Left lung (tissue), 10 donors: ENCODE data around the gene PSPC1. TPM values are rescaled to one million over a fixed set of nuclear protein-coding genes. Genes with fewer than 3 reads are reported as not detected.

Source experiments
- ATAC-seq: fragments of 200-7000 bp; cut with Tn5 transposase; one replicate; pipeline ENCODE4 v1.9.1; 2020; ENCODE audit warnings: moderate library complexity
- DNase-seq, 4 donors: peaks; one replicate each; pipeline ENCODE4 v3.0.0-alpha.2; 2013 to 2020
- H3K27ac ChIP-seq, 2 donors: fragments of 200-600 bp; sonication (generic) in 1 of 2; one replicate each; pipeline versions ENCODE4 v1.5.0 to v1.8.0; 2020 to 2021
- H3K27me3 ChIP-seq, 2 donors: fragments of 200-600 bp; sonication (generic) in 1 of 2; one replicate each; pipeline versions ENCODE4 v1.5.0 to v1.8.0; 2020 to 2021
- H3K36me3 ChIP-seq, 2 donors: fragments of 200-600 bp; sonication (generic) in 1 of 2; one replicate each; pipeline versions ENCODE4 v1.5.0 to v1.8.0; 2020 to 2021
- H3K4me1 ChIP-seq, 2 donors: fragments of 200-600 bp; one replicate each; pipeline ENCODE4 v1.8.0; 2021
- H3K4me3 ChIP-seq, 2 donors: fragments of 200-600 bp; sonication (generic) in 1 of 2; one replicate each; pipeline versions ENCODE4 v1.5.0 to v1.8.0; 2020 to 2021; ENCODE audit warnings: mild to moderate bottlenecking in 1 of 2
- H3K9me3 ChIP-seq, 2 donors: fragments of 200-600 bp; sonication (generic) in 1 of 2; one replicate each; pipeline versions ENCODE4 v1.5.0 to v1.8.0; 2020 to 2021
- intact Hi-C, 2 donors: fragments of 100-400 bp; cut with DNase I; formaldehyde crosslinking; loops; one replicate each; pipeline versions ENCODE4 v1.11.2 to v1.14.2; 2022
- polyA plus RNA-seq, 6 donors: library from polyadenylated mRNA; unstranded; fragments of 120-200 nt; gene quantifications; one replicate each; pipeline ENCODE4 v1.2.1, GENCODE V29; 2013; ENCODE audit not compliant: insufficient read length in 6 of 6
- total RNA-seq, 2 donors: library from RNA; stranded (reverse); fragmentation: NEBNext Ultra II Directional; extraction: Animal tissue kit (Norgen Biotek cat#: 25700); gene quantifications; one replicate each; pipeline ENCODE4 v1.2.1, GENCODE V29; 2021
- TF ChIP-seq, protein P1 (sequence below), 2 donors: fragments of 200-600 bp; sonication (generic) in 1 of 2; IDR thresholded peaks; one replicate each; pipeline versions ENCODE4 v1.5.0 to v1.8.0; 2021; ENCODE audit warnings: antibody characterized with exemption in 2 of 2
- donor health status: DM: no; HTN: yes; CAD: no.
- donor health status: DM: no; HTN: no; CAD: no.

The PSPC1 gene
- total and polyA plus RNA-seq, 8 donors = 34.8 to 86.2 (median 76.1) TPM

DNA sequence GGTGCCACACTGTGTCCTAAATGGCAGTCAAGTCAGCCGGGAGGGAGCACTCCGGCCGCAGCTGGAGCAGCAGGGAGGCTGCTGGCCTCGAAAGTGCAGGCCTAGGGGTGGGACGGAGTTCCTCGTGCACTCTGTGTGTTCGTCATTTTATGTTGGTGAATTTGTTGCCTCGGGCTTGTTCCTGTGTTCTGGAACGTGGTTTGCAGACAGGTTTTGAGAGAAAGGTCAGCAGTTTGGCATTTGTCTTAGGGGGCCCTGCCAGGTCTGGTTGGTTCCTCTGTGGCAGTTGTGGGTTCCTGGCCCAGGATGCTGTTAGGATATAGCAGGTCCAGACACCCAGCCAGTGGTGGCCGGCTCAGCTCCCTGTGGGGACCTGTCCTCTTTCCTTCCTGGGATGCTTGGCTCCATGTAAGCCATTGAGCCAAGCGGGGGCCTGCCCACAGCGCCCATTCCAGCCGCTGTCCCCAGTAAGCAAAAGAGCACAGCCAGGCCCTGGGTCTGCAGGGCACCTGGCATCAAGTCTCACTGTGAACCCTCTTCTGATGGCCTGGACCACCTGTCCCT, 119.2 kb downstream of the PSPC1 start:
- Histone ChIP-seq H3K36me3 (peaks cover 0 to 100% of the 10 kb centered on the region in 2 donors), H3K9me3 (no peaks in the 10 kb centered on the region), H3K4me1 (no peaks in the 10 kb centered on the region), H3K27me3 (no peaks in the 10 kb centered on the region), H3K27ac (no peak overlapping the region), H3K4me3 (no peak overlapping the region)
- ATAC-seq (no peak), DNase-seq (no peak)
- TF ChIP-seq, protein P1, sequence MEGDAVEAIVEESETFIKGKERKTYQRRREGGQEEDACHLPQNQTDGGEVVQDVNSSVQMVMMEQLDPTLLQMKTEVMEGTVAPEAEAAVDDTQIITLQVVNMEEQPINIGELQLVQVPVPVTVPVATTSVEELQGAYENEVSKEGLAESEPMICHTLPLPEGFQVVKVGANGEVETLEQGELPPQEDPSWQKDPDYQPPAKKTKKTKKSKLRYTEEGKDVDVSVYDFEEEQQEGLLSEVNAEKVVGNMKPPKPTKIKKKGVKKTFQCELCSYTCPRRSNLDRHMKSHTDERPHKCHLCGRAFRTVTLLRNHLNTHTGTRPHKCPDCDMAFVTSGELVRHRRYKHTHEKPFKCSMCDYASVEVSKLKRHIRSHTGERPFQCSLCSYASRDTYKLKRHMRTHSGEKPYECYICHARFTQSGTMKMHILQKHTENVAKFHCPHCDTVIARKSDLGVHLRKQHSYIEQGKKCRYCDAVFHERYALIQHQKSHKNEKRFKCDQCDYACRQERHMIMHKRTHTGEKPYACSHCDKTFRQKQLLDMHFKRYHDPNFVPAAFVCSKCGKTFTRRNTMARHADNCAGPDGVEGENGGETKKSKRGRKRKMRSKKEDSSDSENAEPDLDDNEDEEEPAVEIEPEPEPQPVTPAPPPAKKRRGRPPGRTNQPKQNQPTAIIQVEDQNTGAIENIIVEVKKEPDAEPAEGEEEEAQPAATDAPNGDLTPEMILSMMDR (IDR thresholded peaks at IDR 0.05) = no peak
- intact Hi-C loops = no loop called here

DNA sequence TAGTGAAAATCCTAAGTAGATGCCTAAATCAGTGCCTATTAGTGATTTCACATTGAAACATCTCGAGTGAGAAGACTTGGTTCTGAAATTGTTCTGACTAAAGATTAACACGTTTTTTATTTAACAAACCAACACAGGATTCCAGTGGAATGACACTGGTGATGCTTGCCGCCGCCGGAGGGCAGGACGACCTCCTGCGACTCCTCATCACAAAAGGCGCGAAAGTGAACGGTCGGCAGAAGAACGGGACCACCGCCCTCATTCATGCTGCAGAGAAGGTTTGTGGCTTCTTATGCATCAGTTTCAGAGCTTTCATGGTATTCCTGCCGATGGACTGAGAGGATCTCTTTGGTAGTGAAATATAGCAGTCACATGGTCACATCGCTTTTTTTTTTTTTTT, 121.2 kb downstream of the PSPC1 start:
- Histone ChIP-seq H3K36me3 (peaks cover 0 to 90% of the 10 kb centered on the region in 2 donors), H3K27me3 (no peaks in the 10 kb centered on the region), H3K9me3 (no peaks in the 10 kb centered on the region), H3K27ac (no peak overlapping the region), H3K4me1 (no peaks in the 10 kb centered on the region), H3K4me3 (no peak overlapping the region)
- ATAC-seq (no peak), DNase-seq (no peak)
- TF ChIP-seq, protein P1 (IDR thresholded peaks at IDR 0.05) = no peak
- intact Hi-C loops = no loop called here

DNA sequence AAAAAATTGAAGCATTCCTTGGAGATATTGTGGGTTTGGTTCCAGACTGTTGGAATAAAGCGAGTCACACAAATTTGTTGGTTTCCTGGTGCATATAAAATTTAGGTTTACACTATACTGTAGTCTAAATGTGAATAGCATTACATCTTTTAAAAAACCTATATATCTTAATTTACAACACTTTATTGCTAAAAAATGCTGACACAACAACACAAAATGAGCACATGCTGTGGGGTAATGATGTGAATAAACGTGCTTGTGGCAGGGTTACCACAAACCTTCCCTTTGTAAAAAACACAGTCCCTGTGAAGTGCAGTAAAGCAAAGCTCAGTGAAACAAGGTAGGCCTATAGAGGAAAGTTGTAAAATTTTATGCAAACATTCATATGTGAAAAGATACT, 121.6 kb downstream of the PSPC1 start:
- DNase-seq (no peak), ATAC-seq (no peak)
- TF ChIP-seq, protein P1 (IDR thresholded peaks at IDR 0.05) = no peak
- no peak overlapping the region for H3K27ac ChIP-seq
- intact Hi-C loops = no loop called here
- no peaks in the 10 kb centered on the region for H3K4me1 ChIP-seq
- no peak overlapping the region for H3K4me3 ChIP-seq
- no peaks in the 10 kb centered on the region for H3K9me3 ChIP-seq
- peaks cover 0 to 85% of the 10 kb centered on the region in 2 donors for H3K36me3 ChIP-seq
- no peaks in the 10 kb centered on the region for H3K27me3 ChIP-seq

DNA sequence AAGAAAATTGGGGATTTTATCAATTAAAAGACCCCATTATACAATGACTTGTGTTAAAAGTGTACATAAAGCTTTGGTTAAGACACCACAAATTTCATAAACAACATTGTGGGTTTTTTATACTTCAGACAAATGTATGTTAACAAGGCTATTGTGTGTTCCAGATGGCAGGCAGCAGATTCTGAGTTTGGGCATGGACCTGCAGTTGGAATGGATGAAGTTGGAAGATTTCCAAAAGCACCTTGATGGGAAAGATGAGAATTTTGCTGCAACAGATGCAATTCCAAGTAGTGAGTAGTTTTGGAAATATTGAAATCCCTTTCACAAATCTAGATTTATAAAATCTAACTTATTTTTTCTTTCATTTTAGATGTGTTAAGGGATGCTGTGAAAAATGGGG, 123.9 kb downstream of the PSPC1 start:
- H3K36me3 ChIP-seq = peaks cover 0 to 80% of the 10 kb centered on the region in 2 donors
- no peak overlapping the region for H3K4me3 ChIP-seq
- ATAC-seq = no peak
- no peaks in the 10 kb centered on the region for H3K9me3 ChIP-seq
- TF ChIP-seq, protein P1 (IDR thresholded peaks at IDR 0.05) = no peak
- DNase-seq = no peak
- no peaks in the 10 kb centered on the region for H3K4me1 ChIP-seq
- intact Hi-C loops = no loop called here
- H3K27ac ChIP-seq = no peak overlapping the region
- no peaks in the 10 kb centered on the region for H3K27me3 ChIP-seq

DNA sequence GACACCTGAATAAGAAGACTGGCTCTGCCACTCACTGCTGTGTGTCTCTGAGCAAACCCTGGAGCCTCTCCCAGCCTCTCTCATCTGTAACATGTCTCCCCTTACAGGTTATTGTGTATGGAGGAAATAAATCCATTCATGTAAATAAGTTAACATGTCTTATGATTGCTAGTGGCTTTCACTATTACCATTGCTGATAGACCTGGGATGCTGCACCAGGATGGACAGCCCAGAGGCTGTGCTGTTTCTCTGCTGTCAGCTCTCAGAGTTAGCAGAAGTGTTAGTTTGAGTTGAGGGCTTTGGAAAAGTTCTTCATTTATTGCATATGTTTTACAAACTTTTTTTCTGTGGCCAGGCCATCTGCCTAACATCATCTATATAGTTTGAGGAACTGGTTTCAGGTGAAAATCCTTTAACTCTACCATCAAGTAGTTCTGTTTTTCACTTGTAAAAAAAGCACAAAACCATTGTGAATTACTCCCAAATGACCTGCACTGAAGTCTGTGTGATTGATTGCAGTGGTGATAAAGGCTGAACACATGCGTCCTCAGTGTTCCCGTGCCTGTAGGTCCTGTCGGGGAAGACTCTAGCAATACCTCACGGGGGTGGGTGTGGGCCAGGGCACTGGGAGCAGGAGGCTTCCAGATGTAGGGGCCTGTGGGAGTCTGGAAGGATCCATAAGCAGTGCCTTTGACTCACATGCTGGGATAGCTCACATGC, 124.7 kb downstream of the PSPC1 start:
- H3K9me3 ChIP-seq = no peaks in the 10 kb centered on the region
- intact Hi-C loops = no loop called here
- DNase-seq (no peak), ATAC-seq (no peak)
- no peak overlapping the region for H3K27ac ChIP-seq
- H3K27me3 ChIP-seq = no peaks in the 10 kb centered on the region
- peaks cover 0 to 80% of the 10 kb centered on the region in 2 donors for H3K36me3 ChIP-seq
- H3K4me3 ChIP-seq = no peak overlapping the region
- no peaks in the 10 kb centered on the region for H3K4me1 ChIP-seq
- TF ChIP-seq, protein P1 (IDR thresholded peaks at IDR 0.05) = no peak

Other genes with a start within 250 kb of the PSPC1 start
- under 1 TPM in 1 of 2 donors, not detected in 1; 0.16 TPM for gene TPTE2, start 221.4 kb downstream of the PSPC1 start, total RNA-seq
- gene TPTE2, start 221.4 kb downstream of the PSPC1 start, polyA plus RNA-seq = under 1 TPM in 5 of 6 donors, not detected in 1; 0.16 to 0.52 (median 0.38) TPM
- 10 to 100 TPM; 30.9 to 32.4 TPM for gene MPHOSPH8, start 149.3 kb downstream of the PSPC1 start, total RNA-seq
- gene MPHOSPH8, start 149.3 kb downstream of the PSPC1 start, polyA plus RNA-seq = 10 to 100 TPM; 69.1 to 84.8 (median 76.0) TPM
- gene ZMYM5, start 80.7 kb upstream of the PSPC1 start, total RNA-seq = 10 to 100 TPM; 10.1 to 12.1 TPM
- 10 to 100 TPM; 29.8 to 36.7 (median 31.4) TPM for gene ZMYM5, start 80.7 kb upstream of the PSPC1 start, polyA plus RNA-seq
- gene ZMYM2, start 175.8 kb upstream of the PSPC1 start, total RNA-seq = 10 to 100 TPM; 64.8 to 67.8 TPM
- gene ZMYM2, start 175.8 kb upstream of the PSPC1 start, polyA plus RNA-seq = 100 to 1,000 TPM; 118 to 153 (median 126) TPM